NAMALWA (cell line): ENCODE measurements around the gene GGCX.
"Not testable (repeated sequence)": the region's sequence is repeated elsewhere in the genome, so short reads cannot be mapped to it uniquely, and the experiment has no call there.

ENCODE experiments used
- DNase-seq: peaks from one replicate; pipeline ENCODE4 v3.0.0-alpha.2; 2015; ENCODE audit warnings: low spot score

GGCX gene

GRCh38 chr2:85561280-85562212 lies at the start of gene GGCX:
Gene GGCX (minus strand): TSS chr2:85561493. CDS start chr2:85561428, 65 bp downstream.
- peak; percentile 97 for DNase-seq

- DNase-seq = no peak
Observed at GRCh38 chr2:85607268-85608215, 46.2 kb upstream of the GGCX start.

- DNase-seq = no peak
Observed at GRCh38 chr2:85606116-85606455, 44.8 kb upstream of the GGCX start.

- DNase-seq = no peak
Observed at GRCh38 chr2:85605406-85606115, 44.3 kb upstream of the GGCX start.

GRCh38 chr2:85604568-85605339 lies 43.5 kb upstream of the GGCX start:
- DNase-seq = no peak

GRCh38 chr2:85604133-85604444 lies 42.8 kb upstream of the GGCX start:
- not testable (repeated sequence) for DNase-seq

- DNase-seq = peak; percentile 90
Observed at GRCh38 chr2:85602476-85603234, 41.4 kb upstream of the GGCX start, which contains the start of gene TMEM150A. Gene TMEM150A (minus strand): TSS chr2:85602698. CDS start chr2:85601948, 750 bp downstream.

GRCh38 chr2:85601771-85602475 lies 40.6 kb upstream of the GGCX start:
- no peak for DNase-seq

- no peak for DNase-seq
Observed at GRCh38 chr2:85600951-85601770, 39.9 kb upstream of the GGCX start.

GRCh38 chr2:85600235-85600575 lies 38.9 kb upstream of the GGCX start:
- no peak for DNase-seq

- DNase-seq = no peak
Observed at GRCh38 chr2:85599468-85600234, 38.4 kb upstream of the GGCX start.

GRCh38 chr2:85598594-85599340 lies 37.5 kb upstream of the GGCX start:
- DNase-seq = no peak

- DNase-seq = no peak
Observed at GRCh38 chr2:85597241-85597640, 35.9 kb upstream of the GGCX start.

GRCh38 chr2:85596486-85597143 lies 35.3 kb upstream of the GGCX start:
- DNase-seq = no peak

- peak; percentile 37 for DNase-seq
Observed at GRCh38 chr2:85596026-85596333, 34.7 kb upstream of the GGCX start.

GRCh38 chr2:85595301-85596025 lies 34.2 kb upstream of the GGCX start, which contains the start of gene RNF181:
Gene RNF181 (plus strand): TSS chr2:85595745. CDS start chr2:85595764, 19 bp downstream.
- peak; percentile 98 for DNase-seq
